ENCODE data around the gene BBX. TPM values are rescaled to one million over a fixed set of nuclear protein-coding genes. Genes with fewer than 3 reads are reported as not detected.

BBX gene
- total and polyA plus RNA-seq, 2 of the 4 experiments (the other 2 are of a cell fraction): 13.6 to 107 TPM

DNA sequence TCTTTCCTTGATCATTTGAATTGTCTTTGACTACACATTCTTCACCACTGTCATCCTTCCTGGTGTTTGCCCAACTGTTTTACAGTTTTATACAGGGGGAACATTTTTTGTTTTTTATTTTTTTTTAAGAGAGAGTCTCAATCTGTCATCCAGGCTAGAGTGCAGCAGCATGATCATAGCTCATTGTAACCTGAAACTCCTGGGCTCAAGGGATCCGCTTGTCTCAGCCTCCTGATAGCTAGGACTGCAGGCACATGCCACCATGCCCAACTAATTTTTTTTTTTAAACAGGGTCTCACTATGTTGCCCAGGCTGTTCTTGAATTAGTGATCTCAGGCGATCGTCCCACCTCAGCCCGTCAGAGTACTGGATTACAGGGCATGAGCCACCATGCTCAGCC lies 222.6 kb downstream of the BBX start:
- intact Hi-C loops (cut with micrococcal nuclease) (no loop called here), dilution Hi-C loops (cut with HindIII; ENCODE audit: low sequenced_read_pairs, unreplicated experiment) (no loop called here), in situ Hi-C loops (cut with MboI; ENCODE audit: low sequenced_read_pairs) (no loop called here)
- H3K9me3 ChIP-seq (ENCODE audit: control insufficient read depth, insufficient read depth, low read length): no peaks in the 10 kb centered on the region
- no peak overlapping the region for H2AFZ ChIP-seq (replicated peaks; ENCODE audit: low read length, poor library complexity)
- WGBS, 2 experiments (ENCODE audit: extremely low coverage in 2 of 2, insufficient read length in 1 of 2): 100% methylated on average over 2 of the region's 4 CpGs; no CpG with 5 or more reads in 1 of the 2 experiments
- H3K4me3 ChIP-seq (ENCODE audit: insufficient read depth, low read depth, low read length): no peak overlapping the region
- peaks cover 0 to 3% of the 10 kb centered on the region in 2 experiments; a peak in 1 of 4 replicates for H3K79me1 ChIP-seq (ENCODE audit: low read depth in 1 of 2, low read length in 2 of 2)
- no peak overlapping the region for H2BK15ac ChIP-seq (ENCODE audit: low read depth, low read length)
- no peak overlapping the region for H2AK5ac ChIP-seq (ENCODE audit: low read depth, low read length)
- H4K91ac ChIP-seq (ENCODE audit: insufficient read depth, low read depth, low read length): no peak overlapping the region
- ChIA-PET CTCF (interaction anchor here (0.7 kb wide), 1 partner anchor 678 kb away, joined by 3 read pairs; no protein-coding TSS in a partner anchor), POLR2A (ENCODE audit: unreplicated experiment) (no interaction called here)
- DNase-seq (no peak), ATAC-seq (ENCODE audit: low read depth) (no peak)
- no peaks in the 10 kb centered on the region for H3K36me3 ChIP-seq (ENCODE audit: control insufficient read depth, insufficient read depth, low read length)
- no peak overlapping the region for H3K4ac ChIP-seq (ENCODE audit: low read depth, low read length)
- 0 out of 2 replicates have a peak, but pooled peaks cover 2% of the 10 kb centered on the region for H3K9me1 ChIP-seq (ENCODE audit: insufficient read depth, low read length)
- no TSS peak for BruUV-seq (replicated peaks)
- no peak overlapping the region for H4K5ac ChIP-seq (ENCODE audit: low read depth, low read length)
- H3K4me2 ChIP-seq (ENCODE audit: low read depth, low read length): no peak overlapping the region
- H3K9ac ChIP-seq (ENCODE audit: low read depth, low read length): no peak overlapping the region
- no peak overlapping the region for H4K8ac ChIP-seq (ENCODE audit: low read depth in 2 of 2, low read length in 2 of 2)
- H3K27ac ChIP-seq (ENCODE audit: insufficient read depth, low read length): no peak overlapping the region
- H3K56ac ChIP-seq (ENCODE audit: extremely low read depth, insufficient read depth, low read length): no peak overlapping the region
- no peak overlapping the region for H3K18ac ChIP-seq (ENCODE audit: low read depth, low read length)
- H3K4me1 ChIP-seq (ENCODE audit: control insufficient read depth, insufficient read depth, low read length): no peaks in the 10 kb centered on the region
- H3K27me3 ChIP-seq (ENCODE audit: control insufficient read depth, insufficient read depth, low read length): no peaks in the 10 kb centered on the region
- no peak overlapping the region for H2BK120ac ChIP-seq (ENCODE audit: low read depth, low read length)
- no peak for TF ChIP-seq CHD1 (IDR thresholded peaks at IDR 0.05; ENCODE audit: low read depth, low read length)
- TF ChIP-seq RCOR1 (IDR thresholded peaks at IDR 0.05; ENCODE audit: insufficient replicate concordance, low read length): no peak
- TF ChIP-seq NFE2L2 (IDR thresholded peaks at IDR 0.05; ENCODE audit: low read depth, low read length): no peak
- H2BK5ac ChIP-seq (ENCODE audit: low read depth, low read length, poor library complexity, severe bottlenecking): no peak overlapping the region
- no peak overlapping the region for H3K14ac ChIP-seq (replicated peaks; ENCODE audit: low read depth, low read length)
- H2BK20ac ChIP-seq (ENCODE audit: low read depth, low read length): no peak overlapping the region
- H3K23ac ChIP-seq (ENCODE audit: low read depth, low read length): no peak overlapping the region
- H4K20me1 ChIP-seq (ENCODE audit: insufficient read depth, low read length): peaks cover 2% of the 10 kb centered on the region; the same call in 1 of the 2 replicates
- H2AK9ac ChIP-seq (replicated peaks; ENCODE audit: low read depth, low read length, poor library complexity): no peak overlapping the region

All from IMR-90 (cell line).